ENCODE measurements around the gene TNXB. TPM values are rescaled to one million over a fixed set of nuclear protein-coding genes. Genes with fewer than 3 reads are reported as not detected.

The TNXB gene
- total RNA-seq, 1 donor, result 17.7 TPM

DNA sequence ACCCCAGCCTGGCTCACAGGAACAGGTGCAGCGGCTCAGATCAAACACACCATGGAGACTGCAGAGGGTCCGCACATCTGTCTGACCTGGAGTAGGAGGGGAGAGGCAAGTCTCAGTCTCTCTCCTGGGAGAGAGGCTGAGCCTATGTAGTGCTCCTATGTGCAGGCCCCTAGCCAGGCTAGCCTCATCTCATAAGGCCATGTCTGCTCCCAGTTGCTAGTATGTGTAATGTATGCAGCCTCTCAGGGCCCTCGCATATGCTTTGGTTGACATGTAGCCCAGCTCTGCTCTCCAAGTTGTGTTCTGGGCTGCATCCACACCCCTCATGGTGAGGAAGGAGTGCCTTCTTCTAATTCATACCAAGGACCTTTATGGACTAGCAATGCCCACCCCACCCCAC lies 11.8 kb downstream of the TNXB start:
- H3K4me3 ChIP-seq (ENCODE audit: low read depth, low read length), result no peak overlapping the region
- DNase-seq (ENCODE audit: low read depth), result no peak
- TF ChIP-seq, protein P1, sequence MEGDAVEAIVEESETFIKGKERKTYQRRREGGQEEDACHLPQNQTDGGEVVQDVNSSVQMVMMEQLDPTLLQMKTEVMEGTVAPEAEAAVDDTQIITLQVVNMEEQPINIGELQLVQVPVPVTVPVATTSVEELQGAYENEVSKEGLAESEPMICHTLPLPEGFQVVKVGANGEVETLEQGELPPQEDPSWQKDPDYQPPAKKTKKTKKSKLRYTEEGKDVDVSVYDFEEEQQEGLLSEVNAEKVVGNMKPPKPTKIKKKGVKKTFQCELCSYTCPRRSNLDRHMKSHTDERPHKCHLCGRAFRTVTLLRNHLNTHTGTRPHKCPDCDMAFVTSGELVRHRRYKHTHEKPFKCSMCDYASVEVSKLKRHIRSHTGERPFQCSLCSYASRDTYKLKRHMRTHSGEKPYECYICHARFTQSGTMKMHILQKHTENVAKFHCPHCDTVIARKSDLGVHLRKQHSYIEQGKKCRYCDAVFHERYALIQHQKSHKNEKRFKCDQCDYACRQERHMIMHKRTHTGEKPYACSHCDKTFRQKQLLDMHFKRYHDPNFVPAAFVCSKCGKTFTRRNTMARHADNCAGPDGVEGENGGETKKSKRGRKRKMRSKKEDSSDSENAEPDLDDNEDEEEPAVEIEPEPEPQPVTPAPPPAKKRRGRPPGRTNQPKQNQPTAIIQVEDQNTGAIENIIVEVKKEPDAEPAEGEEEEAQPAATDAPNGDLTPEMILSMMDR (IDR thresholded peaks at IDR 0.05; ENCODE audit: insufficient read depth, low read depth, low read length), result no peak

DNA sequence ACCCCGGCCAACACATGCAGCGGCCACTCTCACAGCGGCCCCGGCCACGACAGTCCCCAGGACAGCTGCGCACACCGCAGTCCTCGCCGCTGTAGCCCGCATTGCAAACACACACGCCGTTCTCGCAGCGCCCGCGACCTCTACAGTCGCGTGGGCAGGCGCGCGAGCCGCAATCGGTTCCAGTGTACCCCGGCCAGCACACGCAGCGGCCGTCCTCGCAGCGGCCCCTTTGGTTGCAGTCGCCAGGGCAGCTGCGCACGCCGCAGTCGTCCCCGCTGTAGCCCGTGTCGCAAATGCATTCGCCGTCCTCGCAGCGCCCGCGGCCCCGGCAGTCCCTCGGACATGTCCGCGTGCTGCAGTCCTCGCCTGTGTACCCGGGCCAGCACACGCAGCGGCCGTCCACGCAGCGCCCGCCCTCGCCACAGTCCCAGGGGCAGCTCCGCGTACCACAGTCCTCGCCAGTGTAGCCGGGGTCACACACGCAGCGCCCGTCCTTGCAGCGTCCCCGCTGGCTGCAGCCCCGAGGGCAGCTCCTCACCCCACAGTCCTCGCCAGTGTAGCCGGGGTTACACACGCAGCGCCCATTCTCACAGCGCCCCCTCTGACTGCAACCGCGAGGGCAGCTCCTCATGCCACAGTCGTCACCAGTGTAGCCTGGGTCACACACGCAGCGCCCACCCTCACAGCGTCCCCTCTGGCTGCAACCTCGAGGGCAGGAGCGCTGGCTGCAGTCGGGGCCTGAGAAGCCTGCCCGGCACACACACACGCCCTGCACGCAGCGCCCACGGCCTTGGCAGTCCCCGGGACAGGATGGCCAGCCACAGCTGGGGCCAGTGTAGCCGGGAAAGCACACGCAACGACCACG lies 12.5 kb downstream of the TNXB start:
- DNase-seq (ENCODE audit: low read depth), result no peak
- TF ChIP-seq, protein P1 (IDR thresholded peaks at IDR 0.05; ENCODE audit: insufficient read depth, low read depth, low read length), result no peak
- H3K4me3 ChIP-seq (ENCODE audit: low read depth, low read length), result no peak overlapping the region

DNA sequence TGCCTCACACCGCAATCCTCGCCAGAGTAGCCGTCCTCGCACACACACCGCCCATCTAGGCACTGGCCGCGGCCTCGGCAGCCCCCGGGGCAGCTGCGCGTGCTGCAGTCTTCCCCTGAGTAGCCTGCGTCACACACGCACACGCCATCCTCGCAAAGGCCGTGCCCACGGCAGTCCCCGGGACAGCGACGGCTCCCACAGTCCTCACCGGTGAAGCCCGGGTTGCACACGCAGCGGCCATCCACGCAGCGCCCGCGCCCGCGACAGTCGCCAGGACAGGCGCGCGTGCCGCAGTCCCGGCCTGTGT lies 13.1 kb downstream of the TNXB start:
- no peak for DNase-seq (ENCODE audit: low read depth)
- no peak overlapping the region for H3K4me3 ChIP-seq (ENCODE audit: low read depth, low read length)
- TF ChIP-seq, protein P1 (IDR thresholded peaks at IDR 0.05; ENCODE audit: insufficient read depth, low read depth, low read length), result no peak

- TF ChIP-seq, protein P1 (IDR thresholded peaks at IDR 0.05; ENCODE audit: insufficient read depth, low read depth, low read length), result peak; percentile 10
- no peak overlapping the region for H3K4me3 ChIP-seq (ENCODE audit: low read depth, low read length)
- no peak for DNase-seq (ENCODE audit: low read depth)
Observed at GRCh38 chr6:32095338-32096086, 13.6 kb downstream of the TNXB start.

DNA sequence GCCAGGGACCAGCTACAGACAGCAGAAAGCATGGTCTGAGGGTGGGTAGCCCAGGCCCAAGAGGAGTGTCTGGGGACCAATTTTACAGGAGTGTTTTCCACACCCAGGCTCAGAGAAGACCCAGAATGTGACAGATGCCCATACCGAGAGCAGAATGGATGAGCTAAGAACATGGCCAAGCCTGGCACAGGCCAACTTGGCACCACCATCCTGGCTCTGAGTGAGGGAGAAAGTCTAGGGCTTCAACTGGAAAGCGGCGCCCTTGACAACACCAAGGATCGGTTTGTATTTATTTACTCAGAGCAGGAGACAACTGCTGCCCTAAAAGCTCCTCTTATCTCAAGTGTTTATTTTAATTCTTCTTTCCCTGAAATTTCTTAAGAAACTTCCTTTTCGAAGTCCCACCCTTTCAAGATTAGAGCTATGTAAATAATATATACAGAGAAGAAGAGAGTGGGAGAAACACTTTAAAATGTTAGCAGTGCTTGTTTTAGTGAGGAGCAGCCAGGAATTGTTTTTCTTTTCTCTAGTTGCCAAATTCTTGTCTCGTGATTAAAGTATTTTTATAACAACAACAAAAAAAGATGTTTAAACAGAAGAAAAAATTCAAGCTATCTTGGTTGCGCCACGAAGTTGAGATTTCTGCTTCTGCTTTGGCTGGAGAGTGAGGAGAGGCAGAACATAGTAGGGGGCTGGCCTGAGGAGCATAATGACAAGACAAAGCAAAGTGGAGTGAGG lies 16.2 kb downstream of the TNXB start:
- peak; percentile 94 for DNase-seq (ENCODE audit: low read depth)
- no peak overlapping the region for H3K4me3 ChIP-seq (ENCODE audit: low read depth, low read length)
- TF ChIP-seq, protein P1 (IDR thresholded peaks at IDR 0.05; ENCODE audit: insufficient read depth, low read depth, low read length), result no peak

DNA sequence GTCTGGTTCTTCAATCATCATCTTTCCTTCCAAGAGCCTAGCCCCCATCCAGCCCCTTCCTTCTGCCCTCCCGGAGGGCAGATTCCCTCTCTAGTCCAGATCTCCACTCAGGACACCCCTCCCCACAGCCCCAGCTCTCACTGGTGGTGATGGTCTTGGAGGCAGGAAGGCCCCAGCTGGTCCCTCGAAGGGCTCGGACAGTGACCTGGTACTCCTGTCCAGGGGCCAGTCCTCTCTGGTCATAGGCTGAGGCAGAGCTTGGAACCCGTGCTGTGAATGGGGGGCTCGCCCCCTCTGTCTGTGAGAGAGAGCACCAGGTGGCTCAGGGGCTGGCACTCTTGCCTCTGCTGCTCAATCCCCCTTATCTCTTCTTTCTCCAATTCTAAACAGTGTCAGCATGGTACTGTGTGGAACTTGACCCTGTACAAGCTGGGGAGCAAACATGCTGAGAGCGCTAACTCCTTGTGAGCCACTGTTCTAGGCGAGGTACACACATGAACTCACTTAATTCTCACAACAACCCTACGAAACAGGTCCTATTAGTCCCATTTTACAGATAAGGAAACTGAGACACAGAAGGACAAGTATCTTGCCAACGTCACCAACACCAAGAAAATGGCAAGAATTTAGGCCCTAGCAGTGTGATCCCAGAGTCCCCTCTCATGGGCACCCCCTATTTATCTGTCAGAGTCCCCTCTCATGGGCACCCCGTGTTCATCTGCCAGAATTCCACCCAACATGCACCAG lies 19.9 kb downstream of the TNXB start:
- TF ChIP-seq, protein P1 (IDR thresholded peaks at IDR 0.05; ENCODE audit: insufficient read depth, low read depth, low read length), result no peak
- H3K4me3 ChIP-seq (ENCODE audit: low read depth, low read length), result no peak overlapping the region
- DNase-seq (ENCODE audit: low read depth), result no peak
